ENCODE results near the gene AEN. TPM values are rescaled to one million over a fixed set of nuclear protein-coding genes. Genes with fewer than 3 reads are reported as not detected.

Gene AEN
- total RNA-seq, 1 experiment from 2014 or later, result 36.2 TPM

DNA sequence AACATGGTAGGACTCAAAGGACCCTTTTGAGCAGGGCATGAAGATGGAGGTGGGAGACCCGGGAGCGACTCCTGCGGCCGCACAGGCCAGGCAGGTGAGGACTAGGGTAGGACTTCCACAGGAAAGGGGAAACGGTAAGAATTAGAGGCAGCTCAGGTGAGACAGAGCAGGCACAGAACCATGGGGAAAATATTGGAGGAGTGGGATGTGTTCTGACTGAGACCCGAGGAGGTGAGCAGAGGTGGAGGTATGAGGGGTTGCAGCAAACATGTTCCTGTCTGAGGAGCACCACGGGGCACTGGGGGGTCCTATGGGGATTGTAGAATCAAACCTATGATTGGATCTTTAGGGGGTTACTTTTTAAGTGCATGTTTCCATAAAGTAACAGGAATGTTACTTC, 16.3 kb downstream of the AEN start (continued):
- TF ChIP-seq, protein P1, sequence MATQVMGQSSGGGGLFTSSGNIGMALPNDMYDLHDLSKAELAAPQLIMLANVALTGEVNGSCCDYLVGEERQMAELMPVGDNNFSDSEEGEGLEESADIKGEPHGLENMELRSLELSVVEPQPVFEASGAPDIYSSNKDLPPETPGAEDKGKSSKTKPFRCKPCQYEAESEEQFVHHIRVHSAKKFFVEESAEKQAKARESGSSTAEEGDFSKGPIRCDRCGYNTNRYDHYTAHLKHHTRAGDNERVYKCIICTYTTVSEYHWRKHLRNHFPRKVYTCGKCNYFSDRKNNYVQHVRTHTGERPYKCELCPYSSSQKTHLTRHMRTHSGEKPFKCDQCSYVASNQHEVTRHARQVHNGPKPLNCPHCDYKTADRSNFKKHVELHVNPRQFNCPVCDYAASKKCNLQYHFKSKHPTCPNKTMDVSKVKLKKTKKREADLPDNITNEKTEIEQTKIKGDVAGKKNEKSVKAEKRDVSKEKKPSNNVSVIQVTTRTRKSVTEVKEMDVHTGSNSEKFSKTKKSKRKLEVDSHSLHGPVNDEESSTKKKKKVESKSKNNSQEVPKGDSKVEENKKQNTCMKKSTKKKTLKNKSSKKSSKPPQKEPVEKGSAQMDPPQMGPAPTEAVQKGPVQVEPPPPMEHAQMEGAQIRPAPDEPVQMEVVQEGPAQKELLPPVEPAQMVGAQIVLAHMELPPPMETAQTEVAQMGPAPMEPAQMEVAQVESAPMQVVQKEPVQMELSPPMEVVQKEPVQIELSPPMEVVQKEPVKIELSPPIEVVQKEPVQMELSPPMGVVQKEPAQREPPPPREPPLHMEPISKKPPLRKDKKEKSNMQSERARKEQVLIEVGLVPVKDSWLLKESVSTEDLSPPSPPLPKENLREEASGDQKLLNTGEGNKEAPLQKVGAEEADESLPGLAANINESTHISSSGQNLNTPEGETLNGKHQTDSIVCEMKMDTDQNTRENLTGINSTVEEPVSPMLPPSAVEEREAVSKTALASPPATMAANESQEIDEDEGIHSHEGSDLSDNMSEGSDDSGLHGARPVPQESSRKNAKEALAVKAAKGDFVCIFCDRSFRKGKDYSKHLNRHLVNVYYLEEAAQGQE (IDR thresholded peaks at IDR 0.05; ENCODE audit: low read depth), result no peak
- no peak for TF ChIP-seq EZH2 (IDR thresholded peaks at IDR 0.05)
- TF ChIP-seq EGR1 (IDR thresholded peaks at IDR 0.05; ENCODE audit: low read depth), result no peak
- TF ChIP-seq ZFX (IDR thresholded peaks at IDR 0.05), result no peak

DNA sequence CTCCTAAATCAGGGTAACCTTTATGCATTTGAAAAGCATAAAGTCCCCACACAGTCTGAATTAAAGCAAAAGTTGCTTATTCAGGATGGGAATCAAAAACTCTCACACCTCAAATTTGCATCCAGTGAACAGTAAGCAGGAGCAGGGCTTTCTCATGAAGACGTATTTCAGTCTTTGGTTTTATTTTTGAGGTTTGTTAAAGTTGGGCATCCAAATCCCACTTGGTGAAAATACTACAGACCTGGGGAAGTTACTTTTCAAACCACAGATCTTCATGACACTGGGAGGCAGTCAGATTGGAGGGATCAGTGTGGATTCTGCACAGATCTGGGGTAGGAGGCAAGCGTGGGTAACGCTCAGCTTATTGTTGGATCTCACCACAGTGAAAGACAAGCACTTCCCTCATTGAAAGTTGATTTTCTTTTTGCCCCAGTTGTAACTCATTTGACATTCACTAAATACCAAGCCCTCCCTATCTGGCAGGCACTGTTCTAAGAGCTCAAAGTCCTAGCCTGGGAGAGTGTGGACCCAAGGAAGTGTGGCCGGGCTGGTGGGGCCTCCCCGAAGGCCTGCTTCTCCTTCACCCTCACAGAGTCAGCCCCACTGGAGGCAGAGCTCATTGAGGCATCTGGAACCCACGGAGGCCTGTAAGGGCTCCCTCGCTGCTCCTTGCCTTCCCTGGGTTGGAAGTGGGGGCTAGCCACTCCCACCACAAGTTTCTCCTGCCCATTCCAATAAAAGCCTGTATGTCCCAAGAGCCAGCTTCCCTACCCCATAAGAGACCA, 16.9 kb downstream of the AEN start:
- Histone ChIP-seq H3K4me2 (ENCODE audit: low read length) (peak overlapping the region; percentile 80), H3K36me3 (ENCODE audit: control insufficient read depth in 1 of 2, insufficient read depth in 2 of 2, low read length in 2 of 2) (peaks cover 0 to 3% of the 10 kb centered on the region in 2 experiments; a peak in 1 of 4 replicates), H4K20me1 (ENCODE audit: insufficient read depth) (no peaks in the 10 kb centered on the region), H3K9me2 (ENCODE audit: insufficient read depth) (no peaks in the 10 kb centered on the region), H2AFZ (ENCODE audit: low read depth, low read length, poor library complexity, severe bottlenecking) (no peak overlapping the region), H3K27ac (ENCODE audit: low read depth, low read length) (peak overlapping the region; percentile 76), H3K4me3 (replicated peaks in 1 of 2; ENCODE audit: low read depth in 1 of 2, low read length in 2 of 2) (peak overlapping the region; percentile 41 to 61), H3K9me3 (ENCODE audit: control insufficient read depth in 1 of 2, insufficient read depth in 1 of 2, low read depth in 1 of 2, low read length in 2 of 2) (no peaks in the 10 kb centered on the region), H3K27me3 (ENCODE audit: insufficient read depth, low read length) (no peaks in the 10 kb centered on the region), H3K9ac (ENCODE audit: low read length) (peak overlapping the region; percentile 64), H3K4me1 (ENCODE audit: control insufficient read depth in 1 of 2, insufficient read depth in 2 of 2, low read length in 2 of 2) (peaks cover 38 to 44% of the 10 kb centered on the region in 2 experiments), H3K79me2 (ENCODE audit: insufficient read depth, low read length) (no peaks in the 10 kb centered on the region)
- ChIA-PET POLR2A (interaction anchor here (0.7 to 1.8 kb wide), 9 partner anchors 9 to 171 kb away, joined by 3 to 6 read pairs (median 4); partner anchors contain the start of genes AEN, MRPL46 and MRPS11), RAD21 (ENCODE audit: low non-redundant PET in 1 of 2, low total read pairs in 2 of 2, uncharacterized antibody in 2 of 2, unreplicated experiment in 2 of 2) (interaction anchor here (0.6 to 1.2 kb wide), 3 partner anchors 13 to 196 kb away, joined by 3 to 4 read pairs (median 3); no protein-coding TSS in a partner anchor), CTCF (interaction anchor here (0.9 to 1.3 kb wide), 2 partner anchors 14 to 16 kb away, joined by 3 to 5 read pairs; partner anchors contain the start of gene AEN)
- TF ChIP-seq ELF1 (IDR thresholded peaks at IDR 0.05; ENCODE audit: borderline replicate concordance, low read depth) (no peak), SRF (IDR thresholded peaks at IDR 0.05; ENCODE audit: low read depth) (no peak), SP1 (IDR thresholded peaks at IDR 0.05; ENCODE audit: low read depth) (no peak), POLR2A (IDR thresholded peaks at IDR 0.05; ENCODE audit: borderline replicate concordance, extremely low read depth, insufficient read depth, insufficient read length) (no peak), EGR1 (IDR thresholded peaks at IDR 0.05; ENCODE audit: low read depth) (no peak), SIN3A (IDR thresholded peaks at IDR 0.05; ENCODE audit: low read depth) (no peak), FOSL1 (IDR thresholded peaks at IDR 0.05; ENCODE audit: low read depth) (no peak), POLR2AphosphoS5 (IDR thresholded peaks at IDR 0.05; ENCODE audit: low read depth, low read length) (no peak)
- TF ChIP-seq, protein P2, sequence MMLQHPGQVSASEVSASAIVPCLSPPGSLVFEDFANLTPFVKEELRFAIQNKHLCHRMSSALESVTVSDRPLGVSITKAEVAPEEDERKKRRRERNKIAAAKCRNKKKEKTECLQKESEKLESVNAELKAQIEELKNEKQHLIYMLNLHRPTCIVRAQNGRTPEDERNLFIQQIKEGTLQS (IDR thresholded peaks at IDR 0.05), result no peak
- TF ChIP-seq, protein P3, sequence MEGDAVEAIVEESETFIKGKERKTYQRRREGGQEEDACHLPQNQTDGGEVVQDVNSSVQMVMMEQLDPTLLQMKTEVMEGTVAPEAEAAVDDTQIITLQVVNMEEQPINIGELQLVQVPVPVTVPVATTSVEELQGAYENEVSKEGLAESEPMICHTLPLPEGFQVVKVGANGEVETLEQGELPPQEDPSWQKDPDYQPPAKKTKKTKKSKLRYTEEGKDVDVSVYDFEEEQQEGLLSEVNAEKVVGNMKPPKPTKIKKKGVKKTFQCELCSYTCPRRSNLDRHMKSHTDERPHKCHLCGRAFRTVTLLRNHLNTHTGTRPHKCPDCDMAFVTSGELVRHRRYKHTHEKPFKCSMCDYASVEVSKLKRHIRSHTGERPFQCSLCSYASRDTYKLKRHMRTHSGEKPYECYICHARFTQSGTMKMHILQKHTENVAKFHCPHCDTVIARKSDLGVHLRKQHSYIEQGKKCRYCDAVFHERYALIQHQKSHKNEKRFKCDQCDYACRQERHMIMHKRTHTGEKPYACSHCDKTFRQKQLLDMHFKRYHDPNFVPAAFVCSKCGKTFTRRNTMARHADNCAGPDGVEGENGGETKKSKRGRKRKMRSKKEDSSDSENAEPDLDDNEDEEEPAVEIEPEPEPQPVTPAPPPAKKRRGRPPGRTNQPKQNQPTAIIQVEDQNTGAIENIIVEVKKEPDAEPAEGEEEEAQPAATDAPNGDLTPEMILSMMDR (IDR thresholded peaks at IDR 0.05 in 2 of 3, conservative IDR thresholded peaks at IDR 0.05 in 1 of 3; ENCODE audit: borderline replicate concordance in 1 of 3, insufficient read depth in 1 of 3, low read depth in 2 of 3, low read length in 2 of 3), result no peak
- intact Hi-C loops (cut with micrococcal nuclease), result no loop called here
- BruUV-seq (replicated peaks), result TSS peak; percentile 97
- ATAC-seq (peak; percentile 6), DNase-seq (ENCODE audit: low read depth, low spot score) (no peak)
